Measurements from ENCODE around the gene GJB2. TPM values are rescaled to one million over a fixed set of nuclear protein-coding genes. Genes with fewer than 3 reads are reported as not detected.

Gene GJB2
- total RNA-seq, 1 experiment from 2014 or later = 5.5 TPM

- Histone ChIP-seq H2AFZ (no peak overlapping the region), H3K9me2 (ENCODE audit: insufficient read depth) (no peaks in the 10 kb centered on the region), H3K4me2 (no peak overlapping the region), H3K9me3 (ENCODE audit: insufficient read depth, low read depth) (no peaks in the 10 kb centered on the region), H3K27ac (no peak overlapping the region), H3F3A (ENCODE audit: insufficient read depth, low read depth) (peaks cover 17% of the 10 kb centered on the region; the same call in 1 of the 2 replicates), H3K4me1 (replicated peaks; ENCODE audit: insufficient read depth) (peaks cover 20% of the 10 kb centered on the region), H3K79me2 (ENCODE audit: low read depth) (no peaks in the 10 kb centered on the region), H3K4me3 (no peak overlapping the region), H3K27me3 (ENCODE audit: insufficient read depth, low read depth) (no peaks in the 10 kb centered on the region), H4K20me1 (ENCODE audit: insufficient read depth) (no peaks in the 10 kb centered on the region), H3K36me3 (ENCODE audit: low read depth) (no peaks in the 10 kb centered on the region)
- peak in 1 of 2 experiments; percentile 85 for DNase-seq
- POLR2A ChIA-PET (ENCODE audit: unreplicated experiment) = interaction anchor here (0.6 kb wide), 1 partner anchor 1355 kb away, joined by 30 read pairs; no protein-coding TSS in a partner anchor
- no TSS peak for BruUV-seq (replicated peaks)
- TF ChIP-seq EZH2 (IDR thresholded peaks at IDR 0.05; ENCODE audit: low read depth) (no peak), CTCF (conservative IDR thresholded peaks at IDR 0.05) (no peak)
- CTCF ChIA-PET = no interaction called here
- intact Hi-C loops (cut with micrococcal nuclease; ENCODE audit: unreplicated experiment) = no loop called here
Measured at GRCh38 chr13:20171364-20171763, 21.4 kb downstream of the GJB2 start.

GRCh38 chr13:20170921-20171320, 21.8 kb downstream of the GJB2 start:
- H3F3A ChIP-seq (ENCODE audit: insufficient read depth, low read depth) = peaks cover 15% of the 10 kb centered on the region; the same call in 1 of the 2 replicates
- no peaks in the 10 kb centered on the region for H3K36me3 ChIP-seq (ENCODE audit: low read depth)
- no peaks in the 10 kb centered on the region for H3K9me2 ChIP-seq (ENCODE audit: insufficient read depth)
- no TSS peak for BruUV-seq (replicated peaks)
- no peaks in the 10 kb centered on the region for H3K27me3 ChIP-seq (ENCODE audit: insufficient read depth, low read depth)
- TF ChIP-seq EZH2 (IDR thresholded peaks at IDR 0.05; ENCODE audit: low read depth) (no peak), CTCF (conservative IDR thresholded peaks at IDR 0.05) (no peak)
- CTCF ChIA-PET = no interaction called here
- no peak overlapping the region for H3K4me2 ChIP-seq
- H3K9me3 ChIP-seq (ENCODE audit: insufficient read depth, low read depth) = no peaks in the 10 kb centered on the region
- no peaks in the 10 kb centered on the region for H3K79me2 ChIP-seq (ENCODE audit: low read depth)
- no peak overlapping the region for H2AFZ ChIP-seq
- intact Hi-C loops (cut with micrococcal nuclease; ENCODE audit: unreplicated experiment) = no loop called here
- no peak overlapping the region for H3K27ac ChIP-seq
- no peak overlapping the region for H3K4me3 ChIP-seq
- no peak for DNase-seq
- H3K4me1 ChIP-seq (replicated peaks; ENCODE audit: insufficient read depth) = peaks cover 20% of the 10 kb centered on the region
- POLR2A ChIA-PET (ENCODE audit: unreplicated experiment) = interaction anchor here (0.6 kb wide), 1 partner anchor 1355 kb away, joined by 30 read pairs; no protein-coding TSS in a partner anchor
- no peaks in the 10 kb centered on the region for H4K20me1 ChIP-seq (ENCODE audit: insufficient read depth)

- no peaks in the 10 kb centered on the region for H3K36me3 ChIP-seq (ENCODE audit: low read depth)
- TF ChIP-seq CTCF (conservative IDR thresholded peaks at IDR 0.05) (no peak), EZH2 (IDR thresholded peaks at IDR 0.05; ENCODE audit: low read depth) (no peak)
- CTCF ChIA-PET = no interaction called here
- peaks cover 6% of the 10 kb centered on the region; the same call in 1 of the 2 replicates for H3F3A ChIP-seq (ENCODE audit: insufficient read depth, low read depth)
- H3K27me3 ChIP-seq (ENCODE audit: insufficient read depth, low read depth) = no peaks in the 10 kb centered on the region
- H4K20me1 ChIP-seq (ENCODE audit: insufficient read depth) = no peaks in the 10 kb centered on the region
- H3K4me3 ChIP-seq = no peak overlapping the region
- BruUV-seq (replicated peaks) = no TSS peak
- H2AFZ ChIP-seq = no peak overlapping the region
- H3K27ac ChIP-seq = no peak overlapping the region
- no peaks in the 10 kb centered on the region for H3K9me2 ChIP-seq (ENCODE audit: insufficient read depth)
- no peak overlapping the region for H3K4me2 ChIP-seq
- DNase-seq = no peak
- H3K79me2 ChIP-seq (ENCODE audit: low read depth) = no peaks in the 10 kb centered on the region
- intact Hi-C loops (cut with micrococcal nuclease; ENCODE audit: unreplicated experiment) = no loop called here
- no peaks in the 10 kb centered on the region for H3K9me3 ChIP-seq (ENCODE audit: insufficient read depth, low read depth)
- H3K4me1 ChIP-seq (replicated peaks; ENCODE audit: insufficient read depth) = no peaks in the 10 kb centered on the region; the same call in 1 of the 2 replicates
- POLR2A ChIA-PET (ENCODE audit: unreplicated experiment) = no interaction called here
Measured at GRCh38 chr13:20168396-20168795, 24.3 kb downstream of the GJB2 start.

All from PC-9 (cell line).